ENCODE data around the gene PTGS1.

DNA sequence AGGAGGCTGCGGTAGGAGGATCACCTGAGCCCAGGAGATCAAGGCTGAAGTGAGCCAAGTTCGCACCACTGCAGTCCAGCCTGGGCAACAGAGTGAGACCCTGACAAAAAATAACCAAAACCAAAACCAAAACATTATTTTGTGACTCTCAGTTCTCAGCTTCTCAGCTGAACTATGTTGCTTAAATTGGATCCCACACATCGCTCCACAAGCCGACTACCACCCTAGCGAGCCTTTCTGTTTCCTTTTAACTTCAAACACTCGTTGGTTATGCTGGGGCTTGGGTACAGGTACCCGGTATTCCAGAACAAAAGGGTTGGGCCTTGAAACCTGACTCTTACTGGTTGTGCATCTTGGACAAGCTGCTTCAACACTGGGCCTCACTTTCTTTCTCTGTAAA lies 3.8 kb upstream of the PTGS1 start:
- no peak for TF ChIP-seq GATA2 (IDR thresholded peaks at IDR 0.05; ENCODE audit: low read depth, low read length)
- no peak for TF ChIP-seq GATA3 (IDR thresholded peaks at IDR 0.05; ENCODE audit: low read depth, low read length)

All from SH-SY5Y (cell line).